Measurements from ENCODE around the gene LINGO3. TPM values are rescaled to one million over a fixed set of nuclear protein-coding genes. Genes with fewer than 3 reads are reported as not detected.

Gene LINGO3
- total and polyA plus RNA-seq, 2 of the 8 experiments (the other 6 are each of a cell fraction or from before 2014, with no cell fraction given): 0.59 TPM; not detected in 1

GRCh38 chr19:2326699-2327360 lies 18.9 kb upstream of the LINGO3 start:
- H3K27ac ChIP-seq (ENCODE audit: low read depth, low read length): no peak overlapping the region
- H3K79me2 ChIP-seq (ENCODE audit: control insufficient read depth in 1 of 2, insufficient read depth in 2 of 2, low read length in 2 of 2): peaks cover 5 to 43% of the 10 kb centered on the region in 2 experiments; a peak in 3 of 4 replicates
- POLR2A ChIA-PET (ENCODE audit: partially characterized antibody): interaction anchor here (0.6 to 3.0 kb wide), 12 partner anchors 9 to 99 kb away, joined by 3 to 11 read pairs (median 4); partner anchors contain the start of gene AMH
- FAIRE-seq (no peak), DNase-seq (ENCODE audit: low read depth in 1 of 2, low spot score in 2 of 2) (no peak)
- H3K79me1 ChIP-seq (ENCODE audit: low read depth, low read length): peaks cover 15% of the 10 kb centered on the region
- H3K27me3 ChIP-seq (replicated peaks in 1 of 4; ENCODE audit: control insufficient read depth in 3 of 4, extremely low read depth in 1 of 4, insufficient read depth in 3 of 4, low read length in 3 of 4): no peaks in the 10 kb centered on the region
- peaks cover 0 to 29% (median 14%) of the 10 kb centered on the region in 4 experiments; a peak in 6 of 7 replicates for H3K4me1 ChIP-seq (replicated peaks in 1 of 4; ENCODE audit: control insufficient read depth in 3 of 4, insufficient read depth in 4 of 4, low read length in 3 of 4)
- H3K4me2 ChIP-seq (ENCODE audit: insufficient read depth in 1 of 2, low read depth in 2 of 2, low read length in 2 of 2): peak overlapping the region in 1 of 2 experiments; percentile 95; a peak in 1 of 4 replicates
- H3K23ac ChIP-seq (ENCODE audit: insufficient read length): no peak overlapping the region
- no peak overlapping the region for H3K56ac ChIP-seq (replicated peaks; ENCODE audit: insufficient read length, low read depth, low read length)
- H3K9ac ChIP-seq (replicated peaks in 1 of 4; ENCODE audit: extremely low read depth in 1 of 4, low read depth in 3 of 4, low read length in 3 of 4): no peak overlapping the region
- peak overlapping the region; percentile 53; the same call in 1 of the 2 replicates for H4K8ac ChIP-seq (ENCODE audit: extremely low read depth, insufficient read depth, low read length)
- 86% methylated on average over 16 of the region's 16 CpGs; no CpG with 5 or more reads in 1 of the 2 experiments for WGBS, 2 experiments (ENCODE audit: extremely low coverage in 1 of 2, insufficient coverage in 1 of 2, insufficient read length in 1 of 2, insufficient replicate concordance in 2 of 2, low coverage in 1 of 2, low lambda C conversion rate in 2 of 2, missing lambda C conversion rate in 1 of 2)
- peak overlapping the region; percentile 49 for H3K4ac ChIP-seq (replicated peaks; ENCODE audit: insufficient read length, low read depth, low read length)
- no peak overlapping the region for H4K5ac ChIP-seq (ENCODE audit: insufficient read length, low read depth, low read length)
- no peak overlapping the region for H2BK20ac ChIP-seq (ENCODE audit: low read length)
- H4K91ac ChIP-seq (replicated peaks; ENCODE audit: insufficient read length, low read length): no peak overlapping the region
- H3K18ac ChIP-seq (ENCODE audit: extremely low read depth, low read length): no peak overlapping the region; the same call in 1 of the 2 replicates
- H3K14ac ChIP-seq (ENCODE audit: insufficient read length): no peak overlapping the region
- H4K20me1 ChIP-seq (replicated peaks in 1 of 2; ENCODE audit: control insufficient read depth in 1 of 2, insufficient read depth in 2 of 2, low read length in 2 of 2): peaks cover 0 to 11% of the 10 kb centered on the region in 2 experiments
- H3K4me3 ChIP-seq (ENCODE audit: extremely low read depth in 1 of 4, insufficient read depth in 2 of 4, low read depth in 3 of 4, low read length in 4 of 4): no peak overlapping the region
- H2BK5ac ChIP-seq (ENCODE audit: low read depth, low read length): peak overlapping the region; percentile 2; the same call in 1 of the 2 replicates
- TF ChIP-seq EP300 (IDR thresholded peaks at IDR 0.05; ENCODE audit: borderline replicate concordance in 1 of 2, low read depth in 2 of 2, low read length in 2 of 2): no peak
- TF ChIP-seq KDM5A (IDR thresholded peaks at IDR 0.05; ENCODE audit: low read length): no peak
- TF ChIP-seq RFX5 (IDR thresholded peaks at IDR 0.05; ENCODE audit: borderline replicate concordance, low read depth, low read length): no peak
- TF ChIP-seq BRCA1 (IDR thresholded peaks at IDR 0.05; ENCODE audit: low read depth, low read length): no peak
- no peak; the same call in 1 of the 2 replicates for TF ChIP-seq POLR2AphosphoS5 (IDR thresholded peaks at IDR 0.05; ENCODE audit: low read depth, low read length)
- TF ChIP-seq, protein P1, sequence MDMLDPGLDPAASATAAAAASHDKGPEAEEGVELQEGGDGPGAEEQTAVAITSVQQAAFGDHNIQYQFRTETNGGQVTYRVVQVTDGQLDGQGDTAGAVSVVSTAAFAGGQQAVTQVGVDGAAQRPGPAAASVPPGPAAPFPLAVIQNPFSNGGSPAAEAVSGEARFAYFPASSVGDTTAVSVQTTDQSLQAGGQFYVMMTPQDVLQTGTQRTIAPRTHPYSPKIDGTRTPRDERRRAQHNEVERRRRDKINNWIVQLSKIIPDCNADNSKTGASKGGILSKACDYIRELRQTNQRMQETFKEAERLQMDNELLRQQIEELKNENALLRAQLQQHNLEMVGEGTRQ (IDR thresholded peaks at IDR 0.05; ENCODE audit: low read length): no peak
- TF ChIP-seq CEBPB (IDR thresholded peaks at IDR 0.05; ENCODE audit: low read depth, low read length): no peak
- 0 out of 2 replicates have a peak overlapping the region, but pooled peaks have one; percentile 27 for H2BK12ac ChIP-seq (ENCODE audit: low read depth, low read length)
- peaks cover 0 to 11% (median 6%) of the 10 kb centered on the region in 4 experiments; a peak in 6 of 8 replicates for H3K36me3 ChIP-seq (ENCODE audit: control insufficient read depth in 2 of 4, insufficient read depth in 4 of 4, low read length in 3 of 4)
- no peak overlapping the region for H2BK120ac ChIP-seq (replicated peaks; ENCODE audit: low read depth, low read length)
- no peak overlapping the region for H2BK15ac ChIP-seq (ENCODE audit: low read length)
- no peak overlapping the region for H2AK5ac ChIP-seq (ENCODE audit: low read depth, low read length)
- peaks cover 11% of the 10 kb centered on the region; the same call in 1 of the 2 replicates for H3K23me2 ChIP-seq (ENCODE audit: low read depth, low read length)
- CTCF ChIA-PET (ENCODE audit: partially characterized antibody): interaction anchor here (0.7 to 4.2 kb wide), 5 partner anchors 10 to 172 kb away, joined by 3 to 25 read pairs (median 4); no protein-coding TSS in a partner anchor
- H3K9me3 ChIP-seq (ENCODE audit: insufficient read depth in 2 of 2, low read depth in 1 of 2, low read length in 1 of 2): no peaks in the 10 kb centered on the region
- no peak overlapping the region for H2AFZ ChIP-seq (ENCODE audit: low read length)
